ENCODE data around the gene TMEM107.
A peak's percentile ranks its signal among the peaks of the same experiment; 100 is the strongest.
"Not testable (repeated sequence)": the region's sequence is repeated elsewhere in the genome, so short reads cannot be mapped to it uniquely, and the experiment has no call there.

Gene TMEM107

DNA sequence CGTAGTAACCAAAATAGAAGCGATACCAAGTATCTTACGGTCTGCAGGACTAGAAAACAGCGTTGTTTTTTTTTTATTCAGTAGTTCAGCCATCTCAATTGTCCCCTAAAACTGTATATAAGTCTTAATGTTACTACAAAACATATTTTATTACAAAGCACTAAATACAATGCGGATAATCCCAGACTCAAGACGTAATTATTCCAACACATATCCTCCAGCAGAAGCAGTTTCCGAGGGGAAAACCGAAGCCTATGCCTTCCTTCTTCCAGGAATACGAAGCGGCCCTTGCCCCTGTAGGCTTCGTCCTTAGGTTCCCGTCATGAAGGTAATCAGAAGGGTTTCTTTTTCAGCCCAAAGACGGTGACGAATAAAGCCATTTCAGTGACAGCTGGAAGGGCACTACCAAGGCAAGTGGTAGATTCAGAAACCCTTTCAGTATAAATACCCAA lies 2.3 kb downstream of the TMEM107 start:
- DNase-seq (ENCODE audit: low read depth): no peak
- peak overlapping the region; percentile 56 for H3K4me3 ChIP-seq (ENCODE audit: low read length)
- TF ChIP-seq, protein P1, sequence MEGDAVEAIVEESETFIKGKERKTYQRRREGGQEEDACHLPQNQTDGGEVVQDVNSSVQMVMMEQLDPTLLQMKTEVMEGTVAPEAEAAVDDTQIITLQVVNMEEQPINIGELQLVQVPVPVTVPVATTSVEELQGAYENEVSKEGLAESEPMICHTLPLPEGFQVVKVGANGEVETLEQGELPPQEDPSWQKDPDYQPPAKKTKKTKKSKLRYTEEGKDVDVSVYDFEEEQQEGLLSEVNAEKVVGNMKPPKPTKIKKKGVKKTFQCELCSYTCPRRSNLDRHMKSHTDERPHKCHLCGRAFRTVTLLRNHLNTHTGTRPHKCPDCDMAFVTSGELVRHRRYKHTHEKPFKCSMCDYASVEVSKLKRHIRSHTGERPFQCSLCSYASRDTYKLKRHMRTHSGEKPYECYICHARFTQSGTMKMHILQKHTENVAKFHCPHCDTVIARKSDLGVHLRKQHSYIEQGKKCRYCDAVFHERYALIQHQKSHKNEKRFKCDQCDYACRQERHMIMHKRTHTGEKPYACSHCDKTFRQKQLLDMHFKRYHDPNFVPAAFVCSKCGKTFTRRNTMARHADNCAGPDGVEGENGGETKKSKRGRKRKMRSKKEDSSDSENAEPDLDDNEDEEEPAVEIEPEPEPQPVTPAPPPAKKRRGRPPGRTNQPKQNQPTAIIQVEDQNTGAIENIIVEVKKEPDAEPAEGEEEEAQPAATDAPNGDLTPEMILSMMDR (conservative IDR thresholded peaks at IDR 0.05; ENCODE audit: low read depth, low read length): no peak

DNA sequence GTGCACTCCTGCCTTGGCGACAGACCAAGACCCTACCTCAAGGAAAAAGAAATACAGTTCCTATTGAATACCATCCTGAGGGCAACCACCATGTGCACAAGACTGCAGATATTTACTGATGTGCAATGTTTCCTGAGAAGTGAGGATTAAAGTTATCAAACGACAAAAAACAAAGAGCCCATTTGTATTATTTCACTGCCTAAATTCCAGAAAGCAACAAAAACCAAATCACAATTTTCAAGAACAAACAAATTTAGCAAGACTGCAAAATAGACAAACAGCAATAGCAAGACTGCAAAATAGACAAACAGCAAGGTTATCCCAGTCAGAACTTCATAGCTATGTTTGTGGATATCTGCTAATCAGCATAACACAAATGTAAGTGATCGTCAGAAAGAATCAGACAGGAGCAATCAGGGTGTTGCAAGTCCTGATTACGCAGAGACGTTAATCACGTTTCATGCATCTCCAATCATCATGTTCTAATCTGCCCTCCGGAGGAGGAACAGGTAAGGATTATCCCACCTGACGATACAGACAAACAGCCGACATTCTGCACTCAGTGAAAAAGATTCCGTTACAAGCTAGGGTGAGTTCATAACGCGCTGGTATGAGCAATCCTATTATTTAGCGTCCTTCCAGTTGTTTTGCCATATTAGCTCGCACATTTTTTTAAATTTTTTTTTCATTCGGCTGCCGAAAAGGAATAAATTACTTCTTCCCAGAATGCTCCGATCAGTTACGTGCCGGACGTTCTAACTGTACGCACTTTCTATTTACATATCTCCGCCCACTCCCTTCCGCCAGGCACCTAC lies 2.9 kb downstream of the TMEM107 start:
- TF ChIP-seq, protein P1 (conservative IDR thresholded peaks at IDR 0.05; ENCODE audit: low read depth, low read length): no peak
- DNase-seq (ENCODE audit: low read depth): peak; percentile 99
- peak overlapping the region; percentile 56 for H3K4me3 ChIP-seq (ENCODE audit: low read length)

- not testable (repeated sequence) for H3K4me3 ChIP-seq (ENCODE audit: low read length); DNase-seq (ENCODE audit: low read depth)
These were observed 6.0 kb downstream of the TMEM107 start for GRCh38 chr17:8170186-8170585.

- no peak for DNase-seq (ENCODE audit: low read depth)
- TF ChIP-seq, protein P1 (conservative IDR thresholded peaks at IDR 0.05; ENCODE audit: low read depth, low read length): no peak
- no peak overlapping the region for H3K4me3 ChIP-seq (ENCODE audit: low read length)
These were observed 8.7 kb downstream of the TMEM107 start for GRCh38 chr17:8167526-8167925.

DNA sequence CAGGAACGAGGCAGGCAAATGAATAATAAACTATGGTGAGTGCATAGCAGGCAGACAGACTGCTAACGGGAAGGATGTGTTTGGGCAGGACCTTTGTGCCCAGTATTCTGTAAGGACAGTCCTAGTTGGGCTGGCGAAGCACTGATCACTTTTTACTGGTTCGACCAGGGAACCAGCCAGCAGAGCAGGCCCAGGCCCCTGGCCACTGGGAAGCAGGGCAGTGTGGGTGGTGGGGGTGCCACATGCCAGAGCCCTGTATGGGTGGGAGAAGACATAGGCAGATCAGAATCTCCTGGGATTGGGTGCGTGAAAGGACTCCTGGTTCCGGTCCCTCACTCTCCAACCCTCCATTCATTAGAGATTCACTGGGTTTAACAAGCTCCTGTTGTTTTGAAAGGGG lies 9.4 kb downstream of the TMEM107 start:
- TF ChIP-seq, protein P1 (conservative IDR thresholded peaks at IDR 0.05; ENCODE audit: low read depth, low read length): no peak
- H3K4me3 ChIP-seq (ENCODE audit: low read length): no peak overlapping the region
- no peak for DNase-seq (ENCODE audit: low read depth)

DNA sequence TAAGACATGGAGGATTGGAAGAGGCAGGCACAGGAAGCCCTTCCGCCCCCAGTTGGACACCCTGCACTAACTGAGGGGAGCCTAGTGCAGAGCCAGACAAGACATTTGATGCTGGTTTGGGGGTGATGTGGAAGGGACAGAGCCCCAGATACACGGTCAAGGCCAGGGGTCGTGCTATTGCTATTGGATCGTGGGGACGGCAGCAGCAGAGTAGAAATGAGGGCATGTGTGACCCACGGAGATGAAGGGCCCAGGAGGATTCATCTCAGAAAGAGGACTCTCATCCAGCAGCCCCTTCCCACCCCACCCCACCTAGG lies 11.4 kb downstream of the TMEM107 start:
- TF ChIP-seq, protein P1 (conservative IDR thresholded peaks at IDR 0.05; ENCODE audit: low read depth, low read length): no peak
- no peak overlapping the region for H3K4me3 ChIP-seq (ENCODE audit: low read length)
- DNase-seq (ENCODE audit: low read depth): no peak

DNA sequence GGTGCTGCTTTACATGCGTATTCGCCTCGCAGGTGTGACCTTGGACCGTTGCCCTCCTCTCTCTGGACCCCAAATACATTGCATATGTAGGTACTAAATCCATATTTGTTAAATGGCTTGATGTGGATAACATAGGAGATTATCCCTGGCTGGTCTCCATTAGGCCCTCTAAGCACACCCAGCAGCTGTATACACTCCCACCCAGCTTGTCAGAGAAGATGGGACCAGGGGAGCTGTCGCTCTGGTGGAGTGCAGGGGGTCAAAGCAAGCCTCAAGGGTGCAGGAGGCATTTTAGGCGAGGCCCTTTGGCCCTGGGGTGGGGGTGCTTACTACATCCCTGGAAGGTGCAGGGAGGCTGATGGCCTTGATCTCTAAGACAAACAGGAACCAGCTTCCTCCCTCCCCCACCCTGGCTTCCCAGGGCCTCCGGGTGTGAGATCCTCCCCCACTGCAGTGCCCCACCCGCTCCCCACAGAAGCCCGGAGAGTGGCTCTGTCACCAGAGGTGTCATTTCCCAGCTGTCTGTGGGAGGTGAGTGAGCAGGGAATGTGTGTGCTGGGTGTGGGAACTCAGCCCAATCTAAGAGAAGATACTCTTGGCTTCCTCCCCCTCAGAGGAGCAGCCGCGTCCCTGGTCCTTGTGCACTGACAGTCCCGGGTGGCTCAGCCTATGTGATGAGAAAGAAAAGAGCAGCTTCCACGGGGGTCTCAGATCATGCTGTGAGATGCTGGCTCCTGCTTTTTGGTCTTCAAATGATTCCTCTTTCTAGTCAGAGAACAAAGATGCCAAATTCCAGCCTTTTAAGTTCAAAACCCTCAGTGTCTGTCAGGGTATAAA lies 12.0 kb downstream of the TMEM107 start:
- no peak for DNase-seq (ENCODE audit: low read depth)
- TF ChIP-seq, protein P1 (conservative IDR thresholded peaks at IDR 0.05; ENCODE audit: low read depth, low read length): no peak
- no peak overlapping the region for H3K4me3 ChIP-seq (ENCODE audit: low read length)

Measured in retinal pigment epithelial cell (primary cell).